A549 (cell line): ENCODE data around the gene PRKN.

Experiments
- CBX8 ChIP-seq: fragments of 200-600 bp; sonication (generic); IDR thresholded peaks from 2 replicates; pipeline ENCODE4 v1.6.1; 2016
- CEBPB ChIP-seq, 2 experiments: fragments of >200 bp in 1 of 2; sonication (Bioruptor Twin) in 1 of 2; formaldehyde crosslinking in 1 of 2; IDR thresholded peaks; 2 replicates each; pipeline ENCODE4 v1.6.1; 2012 to 2016
- CTCF ChIP-seq: fragments of >200 bp; sonication (Bioruptor Twin); formaldehyde crosslinking; IDR thresholded peaks from 3 replicates; pipeline ENCODE4 v1.5.1; 2016
- FOSB ChIP-seq: fragments of 250-450 bp; sonication (Bioruptor Pico); IDR thresholded peaks from 2 replicates; pipeline ENCODE4 v1.5.0; 2020; ENCODE audit warnings: mild to moderate bottlenecking, moderate library complexity
- JUN ChIP-seq, 2 experiments: fragments of >200 bp; sonication (Bioruptor Twin); formaldehyde crosslinking; IDR thresholded peaks; 2 replicates in 1 of 2; 3 replicates in 1 of 2; pipeline ENCODE4 v1.6.1; 2016 to 2017
- MAX ChIP-seq: IDR thresholded peaks from 2 replicates; pipeline ENCODE4 v1.6.1; 2012
- MAZ ChIP-seq: fragments of 150-350 bp; IDR thresholded peaks from 2 replicates; pipeline ENCODE4 v1.6.1; 2014; ENCODE audit warnings: antibody characterized with exemption, low read depth, low read length, borderline replicate concordance
- POLR2A ChIP-seq: IDR thresholded peaks from 2 replicates; pipeline ENCODE4 v1.6.1; 2012; ENCODE audit warnings: mild to moderate bottlenecking, low read length
- RCOR1 ChIP-seq: fragments of 150-350 bp; IDR thresholded peaks from 2 replicates; pipeline ENCODE4 v1.6.1; 2014; ENCODE audit warnings: antibody characterized with exemption, low read length, low read depth
- RFX5 ChIP-seq: fragments of 450-650 bp; IDR thresholded peaks from 2 replicates; pipeline ENCODE4 v1.7.1; 2014; ENCODE audit warnings: antibody characterized with exemption, mild to moderate bottlenecking, moderate library complexity
- TFCP2L1 ChIP-seq: fragments of 250-450 bp; sonication (Bioruptor Pico); IDR thresholded peaks from 2 replicates; pipeline ENCODE4 v1.5.0; 2021; ENCODE audit warnings: mild to moderate bottlenecking
- ZSCAN20 ChIP-seq: fragments of 250-450 bp; sonication (Bioruptor Pico); IDR thresholded peaks from 2 replicates; pipeline ENCODE4 v1.8.0; 2022; ENCODE audit warnings: mild to moderate bottlenecking, moderate library complexity

- no peak for TF ChIP-seq CTCF
- TF ChIP-seq CEBPB (IDR thresholded peaks at IDR 0.05) = no peak
- no peak for TF ChIP-seq ZSCAN20 (CRISPR knock-in tag)
- no peak for TF ChIP-seq POLR2A
- TF ChIP-seq MAX = no peak
- no peak for TF ChIP-seq CBX8
- TF ChIP-seq MAZ = no peak
- no peak for TF ChIP-seq TFCP2L1
- TF ChIP-seq RCOR1 = no peak
- no peak for TF ChIP-seq RFX5
- TF ChIP-seq FOSB (CRISPR knock-in tag) = no peak
- TF ChIP-seq JUN (IDR thresholded peaks at IDR 0.05) = no peak
Measured at GRCh38 chr6:162702446-162702845, 25.1 kb downstream of the PRKN start.
